H1 (cell line): ENCODE results near the gene DAPK2. TPM values are rescaled to one million over a fixed set of nuclear protein-coding genes. Genes with fewer than 3 reads are reported as not detected.

Source experiments
- CTCF ChIA-PET: fragments of 300-600 bp; sonication (Branson Sonifier 250); formaldehyde crosslinking; loops from one replicate; lab custom pipeline; 2021; ENCODE audit not compliant: partially characterized antibody; lab: Charles Lee
- POLR2A ChIA-PET: fragments of 300-600 bp; sonication (Branson Sonifier 250); formaldehyde crosslinking; loops from one replicate; lab custom pipeline; 2021; ENCODE audit warnings: inconsistent platforms; ENCODE audit not compliant: partially characterized antibody; lab: Charles Lee
- DNase-seq, 2 experiments: peaks; one replicate each; pipeline versions ENCODE4 v3.0.0 to v3.0.0-alpha.2; 2010 to 2022; ENCODE audit warnings: low spot score in 2 of 2, low read depth in 1 of 2, mixed read lengths in 1 of 2
- FAIRE-seq: peaks from 2 replicates; lab custom pipeline; 2011; peaks lifted over from hg19 to GRCh38; lab: Jason Lieb, UNC
- H2AFZ ChIP-seq: 2 replicates; pipeline ENCODE4 v1.8.1; 2012; ENCODE audit warnings: low read length, inconsistent platforms
- H2AK5ac ChIP-seq: 2 replicates; pipeline ENCODE4 v1.6.1; 2013; ENCODE audit warnings: low read depth, low read length
- H2BK120ac ChIP-seq: replicated peaks from 2 replicates; pipeline ENCODE3; 2013; ENCODE audit warnings: low read depth, low read length, inconsistent platforms
- H2BK12ac ChIP-seq: 2 replicates; pipeline ENCODE4 v1.6.1; 2013; ENCODE audit warnings: low read depth, low read length
- H2BK15ac ChIP-seq: 2 replicates; pipeline ENCODE4 v1.6.1; 2013; ENCODE audit warnings: low read length
- H2BK20ac ChIP-seq: 2 replicates; pipeline ENCODE4 v1.6.1; 2013; ENCODE audit warnings: low read length
- H2BK5ac ChIP-seq: 2 replicates; pipeline ENCODE4 v1.6.1; 2013; ENCODE audit warnings: low read depth, low read length
- H3K14ac ChIP-seq: 2 replicates; pipeline ENCODE4 v1.6.1; 2013; ENCODE audit warnings: inconsistent platforms; ENCODE audit not compliant: insufficient read length
- H3K18ac ChIP-seq: 2 replicates; pipeline ENCODE4 v1.6.1; 2013; ENCODE audit warnings: low read length; ENCODE audit errors: extremely low read depth
- H3K23ac ChIP-seq: 2 replicates; pipeline ENCODE4 v1.6.1; 2013; ENCODE audit warnings: inconsistent platforms; ENCODE audit not compliant: insufficient read length
- H3K23me2 ChIP-seq: 2 replicates; pipeline ENCODE4 v1.6.1; 2013; ENCODE audit warnings: low read depth, low read length
- H3K27ac ChIP-seq: 2 replicates; pipeline ENCODE4 v1.6.1; 2011; ENCODE audit warnings: low read depth, low read length, inconsistent platforms
- H3K27me3 ChIP-seq, 4 experiments: replicated peaks in 1 of 4; 1 replicate in 1 of 4; 2 replicates in 3 of 4; pipeline versions ENCODE4 v1.6.1 to v1.8.1; 2011 to 2013; ENCODE audit warnings: low read length in 3 of 4, mild to moderate bottlenecking in 3 of 4, inconsistent platforms in 2 of 4, mixed read lengths in 2 of 4, moderate library complexity in 1 of 4; ENCODE audit not compliant: control insufficient read depth in 3 of 4, insufficient read depth in 3 of 4; ENCODE audit errors: extremely low read depth in 1 of 4
- H3K36me3 ChIP-seq, 4 experiments: 2 replicates each; pipeline versions ENCODE4 v1.6.1 to v1.8.1; 2011 to 2013; ENCODE audit warnings: mild to moderate bottlenecking in 4 of 4, low read length in 3 of 4, moderate library complexity in 2 of 4, control low read depth in 1 of 4, inconsistent platforms in 1 of 4; ENCODE audit not compliant: insufficient read depth in 4 of 4, control insufficient read depth in 2 of 4
- H3K4ac ChIP-seq: replicated peaks from 2 replicates; pipeline ENCODE3; 2013; ENCODE audit warnings: low read length, low read depth, mixed read lengths, inconsistent platforms; ENCODE audit not compliant: insufficient read length
- H3K4me1 ChIP-seq, 4 experiments: replicated peaks in 1 of 4; 1 replicate in 1 of 4; 2 replicates in 3 of 4; pipeline versions ENCODE4 v1.6.1 to v1.8.1; 2011 to 2013; ENCODE audit warnings: low read length in 3 of 4, inconsistent platforms in 2 of 4, mixed read lengths in 1 of 4; ENCODE audit not compliant: insufficient read depth in 4 of 4, control insufficient read depth in 3 of 4
- H3K4me2 ChIP-seq, 2 experiments: 2 replicates each; pipeline versions ENCODE4 v1.6.1 to v1.8.1; 2011 to 2013; ENCODE audit warnings: low read depth in 2 of 2, low read length in 2 of 2, control low read depth in 1 of 2, inconsistent platforms in 1 of 2, mild to moderate bottlenecking in 1 of 2; ENCODE audit not compliant: insufficient read depth in 1 of 2
- H3K4me3 ChIP-seq, 4 experiments: fragments of 200-600, 300-600 bp in 1 of 4; sonication (generic), shearing (Covaris generic), sonication (Bioruptor Twin) in 1 of 4; 2 replicates each; pipeline versions ENCODE4 v1.5.1 to v1.8.1; 2011 to 2016; ENCODE audit warnings: low read length in 4 of 4, low read depth in 3 of 4, control low read depth in 2 of 4, inconsistent platforms in 2 of 4, mild to moderate bottlenecking in 2 of 4, mixed read lengths in 1 of 4, moderate library complexity in 1 of 4; ENCODE audit not compliant: insufficient read depth in 2 of 4; ENCODE audit errors: extremely low read depth in 1 of 4
- H3K56ac ChIP-seq: replicated peaks from 2 replicates; pipeline ENCODE3; 2013; ENCODE audit warnings: low read depth, mild to moderate bottlenecking, mixed read lengths, low read length, inconsistent platforms; ENCODE audit not compliant: insufficient read length
- H3K79me1 ChIP-seq: 2 replicates; pipeline ENCODE4 v1.6.1; 2013; ENCODE audit warnings: low read depth, low read length, control low read depth
- H3K79me2 ChIP-seq, 2 experiments: 2 replicates each; pipeline versions ENCODE4 v1.6.1 to v1.8.1; 2012 to 2013; ENCODE audit warnings: low read length in 2 of 2, mild to moderate bottlenecking in 2 of 2, inconsistent platforms in 1 of 2; ENCODE audit not compliant: insufficient read depth in 2 of 2, control insufficient read depth in 1 of 2
- H3K9ac ChIP-seq, 4 experiments: replicated peaks in 1 of 4; 1 replicate in 1 of 4; 2 replicates in 3 of 4; pipeline versions ENCODE4 v1.6.1 to v1.8.1; 2011 to 2013; ENCODE audit warnings: low read depth in 3 of 4, low read length in 3 of 4, control low read depth in 2 of 4, mild to moderate bottlenecking in 2 of 4, moderate library complexity in 2 of 4, inconsistent platforms in 1 of 4; ENCODE audit errors: extremely low read depth in 1 of 4
- H3K9me3 ChIP-seq, 2 experiments: 2 replicates each; pipeline versions ENCODE4 v1.6.1 to v1.8.1; 2012 to 2013; ENCODE audit warnings: mild to moderate bottlenecking in 2 of 2, moderate library complexity in 2 of 2, control low read depth in 1 of 2, inconsistent platforms in 1 of 2, low read depth in 1 of 2, low read length in 1 of 2, mixed read lengths in 1 of 2; ENCODE audit not compliant: insufficient read depth in 2 of 2
- H4K20me1 ChIP-seq, 2 experiments: replicated peaks in 1 of 2; 2 replicates each; pipeline versions ENCODE3 to v1.8.1; 2011 to 2013; ENCODE audit warnings: inconsistent platforms in 2 of 2, low read length in 2 of 2, mild to moderate bottlenecking in 1 of 2; ENCODE audit not compliant: insufficient read depth in 2 of 2, control insufficient read depth in 1 of 2
- H4K5ac ChIP-seq: 2 replicates; pipeline ENCODE4 v1.6.1; 2013; ENCODE audit warnings: low read length, low read depth, mixed read lengths, inconsistent platforms; ENCODE audit not compliant: insufficient read length
- H4K8ac ChIP-seq: 2 replicates; pipeline ENCODE4 v1.8.0; 2013; ENCODE audit warnings: mild to moderate bottlenecking, moderate library complexity, low read length, inconsistent platforms; ENCODE audit not compliant: insufficient read depth; ENCODE audit errors: extremely low read depth
- H4K91ac ChIP-seq: replicated peaks from 2 replicates; pipeline ENCODE3; 2013; ENCODE audit warnings: low read length, mixed read lengths, inconsistent platforms; ENCODE audit not compliant: insufficient read length
- CREB1 ChIP-seq: IDR thresholded peaks from 2 replicates; pipeline ENCODE4 v1.6.1; 2012; ENCODE audit warnings: inconsistent platforms
- KDM5A ChIP-seq: fragments of 200-600 bp; IDR thresholded peaks from 2 replicates; pipeline ENCODE4 v1.7.1; 2012; ENCODE audit warnings: mild to moderate bottlenecking, low read length, inconsistent platforms, mixed read lengths
- RNF2 ChIP-seq: fragments of 200-900, 300-1000 bp; sonication (generic); IDR thresholded peaks from 2 replicates; pipeline ENCODE4 v1.7.1; 2016; ENCODE audit warnings: borderline replicate concordance, low read depth, mild to moderate bottlenecking, antibody characterized with exemption, low read length; ENCODE audit not compliant: poor library complexity, severe bottlenecking; ENCODE audit errors: missing control alignments
- RXRA ChIP-seq: IDR thresholded peaks from 2 replicates; pipeline ENCODE4 v1.6.1; 2011; ENCODE audit warnings: low read depth, mild to moderate bottlenecking, low read length, moderate library complexity; ENCODE audit not compliant: insufficient read depth
- SP1 ChIP-seq: IDR thresholded peaks from 2 replicates; pipeline ENCODE4 v1.6.1; 2011; ENCODE audit warnings: low read depth, low read length
- TBP ChIP-seq: IDR thresholded peaks from 2 replicates; pipeline ENCODE4 v1.6.1; 2011; ENCODE audit warnings: low read depth, low read length, improper control_type of control experiment
- USF2 ChIP-seq: IDR thresholded peaks from 2 replicates; pipeline ENCODE4 v1.6.1; 2011; ENCODE audit warnings: low read length, improper control_type of control experiment
- WGBS, 2 experiments: shearing (Covaris generic) in 1 of 2; methylation state at CpG; one replicate each; pipeline versions ENCODE4 v1.1.6 to v1.1.7; 2013 to 2015; ENCODE audit warnings: low lambda C conversion rate in 2 of 2, mixed read lengths in 2 of 2, inconsistent platforms in 1 of 2, low coverage in 1 of 2, missing lambda C conversion rate in 1 of 2; ENCODE audit not compliant: insufficient replicate concordance in 2 of 2, insufficient coverage in 1 of 2, insufficient read length in 1 of 2; ENCODE audit errors: extremely low coverage in 1 of 2, missing lambda C conversion rate in 1 of 2; 5-methylcytosine and 5-hydroxymethylcytosine counted together
- polyA plus RNA-seq, 7 experiments: library from polyadenylated mRNA; depleted of rRNA in 3 of 7; stranded (reverse) in 5 of 7; unstranded in 2 of 7; fragments of >200 nt in 5 of 7; fragments of 200-250 nt in 2 of 7; gene quantifications; 1 replicate in 5 of 7; 2 replicates in 1 of 7; 4 replicates in 1 of 7; pipeline versions ENCODE4 v1.2.1 to v1.2.3, GENCODE V29; 2011 to 2013; ENCODE audit warnings: missing spikeins in 2 of 7, mixed read lengths in 2 of 7
- total RNA-seq: library from RNA; stranded (reverse); fragmentation: NEBNext Ultra II Directional; extraction: Animal tissue kit (Norgen Biotek cat#: 25700); gene quantifications from 2 replicates; pipeline ENCODE4 v1.2.1, GENCODE V29; 2021

The DAPK2 gene
- total and polyA plus RNA-seq, 2 of the 8 experiments (the other 6 are each of a cell fraction or from before 2014, with no cell fraction given): 1.8 to 2.9 TPM

DNA sequence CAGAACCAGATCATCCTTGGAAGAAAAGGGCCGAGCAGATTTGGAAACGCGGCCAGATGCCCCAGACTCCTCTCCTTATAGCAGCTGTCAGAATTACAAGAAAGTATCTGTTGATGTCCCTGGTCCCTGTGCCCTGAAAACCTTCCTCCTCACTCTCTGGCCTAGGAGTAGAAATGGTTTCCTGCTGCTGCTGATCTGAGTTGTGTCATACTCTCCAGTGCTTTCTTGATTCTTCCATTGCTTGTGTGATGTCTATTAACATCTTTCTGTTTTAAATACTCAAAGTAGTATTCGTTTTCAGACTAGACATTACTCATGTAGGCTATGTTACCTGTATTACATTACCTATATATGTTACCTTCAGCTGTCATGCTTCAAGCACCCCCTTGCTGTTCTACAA lies 185.7 kb downstream of the DAPK2 start:
- H2BK5ac ChIP-seq: no peak overlapping the region
- H2AFZ ChIP-seq: no peak overlapping the region
- H2BK120ac ChIP-seq: no peak overlapping the region
- FAIRE-seq: no peak
- no peak overlapping the region for H3K23ac ChIP-seq
- H3K14ac ChIP-seq: no peak overlapping the region
- no peaks in the 10 kb centered on the region for H3K27me3 ChIP-seq
- H3K4me3 ChIP-seq: no peak overlapping the region
- H3K56ac ChIP-seq: no peak overlapping the region
- no peak overlapping the region for H4K91ac ChIP-seq
- CTCF ChIA-PET: interaction anchor here (0.6 to 1.5 kb wide), 3 partner anchors 96 to 268 kb away, joined by 3 to 4 read pairs (median 3); no protein-coding TSS in a partner anchor
- H3K27ac ChIP-seq: no peak overlapping the region
- no peaks in the 10 kb centered on the region for H3K79me2 ChIP-seq
- H2BK20ac ChIP-seq: no peak overlapping the region
- H3K9me3 ChIP-seq: no peaks in the 10 kb centered on the region
- no peaks in the 10 kb centered on the region for H3K36me3 ChIP-seq
- no peaks in the 10 kb centered on the region for H4K20me1 ChIP-seq
- H4K8ac ChIP-seq: no peak overlapping the region
- no peak overlapping the region for H4K5ac ChIP-seq
- no peak overlapping the region for H2AK5ac ChIP-seq
- no peaks in the 10 kb centered on the region for H3K4me1 ChIP-seq
- H3K79me1 ChIP-seq: no peaks in the 10 kb centered on the region
- no peak overlapping the region for H2BK12ac ChIP-seq
- 81% methylated on average over 4 of the region's 4 CpGs; no CpG with 5 or more reads in 1 of the 2 experiments for WGBS, 2 experiments
- H3K18ac ChIP-seq: no peak overlapping the region
- H3K9ac ChIP-seq: no peak overlapping the region
- H3K4me2 ChIP-seq: no peak overlapping the region
- no peak overlapping the region for H2BK15ac ChIP-seq
- no peak for DNase-seq
- POLR2A ChIA-PET: no interaction called here
- no peak overlapping the region for H3K4ac ChIP-seq
- no peaks in the 10 kb centered on the region; the same call in 1 of the 2 replicates for H3K23me2 ChIP-seq
- TF ChIP-seq KDM5A (no peak), USF2 (no peak), RXRA (no peak), CREB1 (no peak), SP1 (no peak), RNF2 (no peak), TBP (no peak)
